H1 (cell line): Measurements from ENCODE around the gene GMFB. TPM values are rescaled to one million over a fixed set of nuclear protein-coding genes. Genes with fewer than 3 reads are reported as not detected.

Source experiments
- CTCF ChIA-PET: fragments of 300-600 bp; sonication (Branson Sonifier 250); formaldehyde crosslinking; loops from one replicate; lab custom pipeline; 2021; ENCODE audit not compliant: partially characterized antibody; lab: Charles Lee
- POLR2A ChIA-PET: fragments of 300-600 bp; sonication (Branson Sonifier 250); formaldehyde crosslinking; loops from one replicate; lab custom pipeline; 2021; ENCODE audit warnings: inconsistent platforms; ENCODE audit not compliant: partially characterized antibody; lab: Charles Lee
- DNase-seq, 2 experiments: peaks; one replicate each; pipeline versions ENCODE4 v3.0.0 to v3.0.0-alpha.2; 2010 to 2022; ENCODE audit warnings: low spot score in 2 of 2, low read depth in 1 of 2, mixed read lengths in 1 of 2
- FAIRE-seq: peaks from 2 replicates; lab custom pipeline; 2011; peaks lifted over from hg19 to GRCh38; lab: Jason Lieb, UNC
- H2AFZ ChIP-seq: 2 replicates; pipeline ENCODE4 v1.8.1; 2012; ENCODE audit warnings: low read length, inconsistent platforms
- H2AK5ac ChIP-seq: 2 replicates; pipeline ENCODE4 v1.6.1; 2013; ENCODE audit warnings: low read depth, low read length
- H2BK120ac ChIP-seq: replicated peaks from 2 replicates; pipeline ENCODE3; 2013; ENCODE audit warnings: low read depth, low read length, inconsistent platforms
- H2BK12ac ChIP-seq: 2 replicates; pipeline ENCODE4 v1.6.1; 2013; ENCODE audit warnings: low read depth, low read length
- H2BK15ac ChIP-seq: 2 replicates; pipeline ENCODE4 v1.6.1; 2013; ENCODE audit warnings: low read length
- H2BK20ac ChIP-seq: 2 replicates; pipeline ENCODE4 v1.6.1; 2013; ENCODE audit warnings: low read length
- H2BK5ac ChIP-seq: 2 replicates; pipeline ENCODE4 v1.6.1; 2013; ENCODE audit warnings: low read depth, low read length
- H3K14ac ChIP-seq: 2 replicates; pipeline ENCODE4 v1.6.1; 2013; ENCODE audit warnings: inconsistent platforms; ENCODE audit not compliant: insufficient read length
- H3K18ac ChIP-seq: 2 replicates; pipeline ENCODE4 v1.6.1; 2013; ENCODE audit warnings: low read length; ENCODE audit errors: extremely low read depth
- H3K23ac ChIP-seq: 2 replicates; pipeline ENCODE4 v1.6.1; 2013; ENCODE audit warnings: inconsistent platforms; ENCODE audit not compliant: insufficient read length
- H3K23me2 ChIP-seq: 2 replicates; pipeline ENCODE4 v1.6.1; 2013; ENCODE audit warnings: low read depth, low read length
- H3K27ac ChIP-seq: 2 replicates; pipeline ENCODE4 v1.6.1; 2011; ENCODE audit warnings: low read depth, low read length, inconsistent platforms
- H3K27me3 ChIP-seq, 4 experiments: replicated peaks in 1 of 4; 1 replicate in 1 of 4; 2 replicates in 3 of 4; pipeline versions ENCODE4 v1.6.1 to v1.8.1; 2011 to 2013; ENCODE audit warnings: low read length in 3 of 4, mild to moderate bottlenecking in 3 of 4, inconsistent platforms in 2 of 4, mixed read lengths in 2 of 4, moderate library complexity in 1 of 4; ENCODE audit not compliant: control insufficient read depth in 3 of 4, insufficient read depth in 3 of 4; ENCODE audit errors: extremely low read depth in 1 of 4
- H3K36me3 ChIP-seq, 4 experiments: 2 replicates each; pipeline versions ENCODE4 v1.6.1 to v1.8.1; 2011 to 2013; ENCODE audit warnings: mild to moderate bottlenecking in 4 of 4, low read length in 3 of 4, moderate library complexity in 2 of 4, control low read depth in 1 of 4, inconsistent platforms in 1 of 4; ENCODE audit not compliant: insufficient read depth in 4 of 4, control insufficient read depth in 2 of 4
- H3K4ac ChIP-seq: replicated peaks from 2 replicates; pipeline ENCODE3; 2013; ENCODE audit warnings: low read length, low read depth, mixed read lengths, inconsistent platforms; ENCODE audit not compliant: insufficient read length
- H3K4me1 ChIP-seq, 4 experiments: replicated peaks in 1 of 4; 1 replicate in 1 of 4; 2 replicates in 3 of 4; pipeline versions ENCODE4 v1.6.1 to v1.8.1; 2011 to 2013; ENCODE audit warnings: low read length in 3 of 4, inconsistent platforms in 2 of 4, mixed read lengths in 1 of 4; ENCODE audit not compliant: insufficient read depth in 4 of 4, control insufficient read depth in 3 of 4
- H3K4me2 ChIP-seq, 2 experiments: 2 replicates each; pipeline versions ENCODE4 v1.6.1 to v1.8.1; 2011 to 2013; ENCODE audit warnings: low read depth in 2 of 2, low read length in 2 of 2, control low read depth in 1 of 2, inconsistent platforms in 1 of 2, mild to moderate bottlenecking in 1 of 2; ENCODE audit not compliant: insufficient read depth in 1 of 2
- H3K4me3 ChIP-seq, 4 experiments: fragments of 200-600, 300-600 bp in 1 of 4; sonication (generic), shearing (Covaris generic), sonication (Bioruptor Twin) in 1 of 4; 2 replicates each; pipeline versions ENCODE4 v1.5.1 to v1.8.1; 2011 to 2016; ENCODE audit warnings: low read length in 4 of 4, low read depth in 3 of 4, control low read depth in 2 of 4, inconsistent platforms in 2 of 4, mild to moderate bottlenecking in 2 of 4, mixed read lengths in 1 of 4, moderate library complexity in 1 of 4; ENCODE audit not compliant: insufficient read depth in 2 of 4; ENCODE audit errors: extremely low read depth in 1 of 4
- H3K56ac ChIP-seq: replicated peaks from 2 replicates; pipeline ENCODE3; 2013; ENCODE audit warnings: low read depth, mild to moderate bottlenecking, mixed read lengths, low read length, inconsistent platforms; ENCODE audit not compliant: insufficient read length
- H3K79me1 ChIP-seq: 2 replicates; pipeline ENCODE4 v1.6.1; 2013; ENCODE audit warnings: low read depth, low read length, control low read depth
- H3K79me2 ChIP-seq, 2 experiments: 2 replicates each; pipeline versions ENCODE4 v1.6.1 to v1.8.1; 2012 to 2013; ENCODE audit warnings: low read length in 2 of 2, mild to moderate bottlenecking in 2 of 2, inconsistent platforms in 1 of 2; ENCODE audit not compliant: insufficient read depth in 2 of 2, control insufficient read depth in 1 of 2
- H3K9ac ChIP-seq, 4 experiments: replicated peaks in 1 of 4; 1 replicate in 1 of 4; 2 replicates in 3 of 4; pipeline versions ENCODE4 v1.6.1 to v1.8.1; 2011 to 2013; ENCODE audit warnings: low read depth in 3 of 4, low read length in 3 of 4, control low read depth in 2 of 4, mild to moderate bottlenecking in 2 of 4, moderate library complexity in 2 of 4, inconsistent platforms in 1 of 4; ENCODE audit errors: extremely low read depth in 1 of 4
- H3K9me3 ChIP-seq, 2 experiments: 2 replicates each; pipeline versions ENCODE4 v1.6.1 to v1.8.1; 2012 to 2013; ENCODE audit warnings: mild to moderate bottlenecking in 2 of 2, moderate library complexity in 2 of 2, control low read depth in 1 of 2, inconsistent platforms in 1 of 2, low read depth in 1 of 2, low read length in 1 of 2, mixed read lengths in 1 of 2; ENCODE audit not compliant: insufficient read depth in 2 of 2
- H4K20me1 ChIP-seq, 2 experiments: replicated peaks in 1 of 2; 2 replicates each; pipeline versions ENCODE3 to v1.8.1; 2011 to 2013; ENCODE audit warnings: inconsistent platforms in 2 of 2, low read length in 2 of 2, mild to moderate bottlenecking in 1 of 2; ENCODE audit not compliant: insufficient read depth in 2 of 2, control insufficient read depth in 1 of 2
- H4K5ac ChIP-seq: 2 replicates; pipeline ENCODE4 v1.6.1; 2013; ENCODE audit warnings: low read length, low read depth, mixed read lengths, inconsistent platforms; ENCODE audit not compliant: insufficient read length
- H4K8ac ChIP-seq: 2 replicates; pipeline ENCODE4 v1.8.0; 2013; ENCODE audit warnings: mild to moderate bottlenecking, moderate library complexity, low read length, inconsistent platforms; ENCODE audit not compliant: insufficient read depth; ENCODE audit errors: extremely low read depth
- H4K91ac ChIP-seq: replicated peaks from 2 replicates; pipeline ENCODE3; 2013; ENCODE audit warnings: low read length, mixed read lengths, inconsistent platforms; ENCODE audit not compliant: insufficient read length
- BACH1 ChIP-seq: IDR thresholded peaks from 2 replicates; pipeline ENCODE4 v1.6.1; 2012; ENCODE audit warnings: low read length, improper control_type of control experiment
- BCL11A ChIP-seq, 2 experiments: IDR thresholded peaks; one replicate each; pipeline ENCODE4 v1.6.1; 2011; ENCODE audit warnings: low read depth in 2 of 2, low read length in 2 of 2, mild to moderate bottlenecking in 2 of 2
- MAFK ChIP-seq: IDR thresholded peaks from 2 replicates; pipeline ENCODE4 v1.6.1; 2012; ENCODE audit warnings: low read depth, mild to moderate bottlenecking, improper control_type of control experiment, low read length
- POLR2AphosphoS5 ChIP-seq: IDR thresholded peaks from 2 replicates; pipeline ENCODE4 v1.6.1; 2011; ENCODE audit warnings: low read depth, low read length
- WGBS, 2 experiments: shearing (Covaris generic) in 1 of 2; methylation state at CpG; one replicate each; pipeline versions ENCODE4 v1.1.6 to v1.1.7; 2013 to 2015; ENCODE audit warnings: low lambda C conversion rate in 2 of 2, mixed read lengths in 2 of 2, inconsistent platforms in 1 of 2, low coverage in 1 of 2, missing lambda C conversion rate in 1 of 2; ENCODE audit not compliant: insufficient replicate concordance in 2 of 2, insufficient coverage in 1 of 2, insufficient read length in 1 of 2; ENCODE audit errors: extremely low coverage in 1 of 2, missing lambda C conversion rate in 1 of 2; 5-methylcytosine and 5-hydroxymethylcytosine counted together
- polyA plus RNA-seq, 7 experiments: library from polyadenylated mRNA; depleted of rRNA in 3 of 7; stranded (reverse) in 5 of 7; unstranded in 2 of 7; fragments of >200 nt in 5 of 7; fragments of 200-250 nt in 2 of 7; gene quantifications; 1 replicate in 5 of 7; 2 replicates in 1 of 7; 4 replicates in 1 of 7; pipeline versions ENCODE4 v1.2.1 to v1.2.3, GENCODE V29; 2011 to 2013; ENCODE audit warnings: missing spikeins in 2 of 7, mixed read lengths in 2 of 7
- total RNA-seq: library from RNA; stranded (reverse); fragmentation: NEBNext Ultra II Directional; extraction: Animal tissue kit (Norgen Biotek cat#: 25700); gene quantifications from 2 replicates; pipeline ENCODE4 v1.2.1, GENCODE V29; 2021

The GMFB gene
- total and polyA plus RNA-seq, 2 of the 8 experiments (the other 6 are each of a cell fraction or from before 2014, with no cell fraction given), result 17.9 to 77.3 TPM

- H3K27me3 ChIP-seq, result no peaks in the 10 kb centered on the region
- H3K14ac ChIP-seq, result no peak overlapping the region
- H4K5ac ChIP-seq, result no peak overlapping the region
- no peak overlapping the region for H2BK20ac ChIP-seq
- ChIA-PET POLR2A (interaction anchor here (0.6 kb wide), 1 partner anchor 136 kb away, joined by 3 read pairs; the partner anchor contains the start of gene CDKN3), CTCF (interaction anchor here (0.6 to 1.7 kb wide), 8 partner anchors 9 to 245 kb away, joined by 3 to 6 read pairs (median 4); no protein-coding TSS in a partner anchor)
- no peaks in the 10 kb centered on the region for H3K79me1 ChIP-seq
- no peak overlapping the region for H4K91ac ChIP-seq
- H3K23ac ChIP-seq, result no peak overlapping the region
- peaks cover 0 to 3% (median 0%) of the 10 kb centered on the region in 4 experiments; a peak in 1 of 7 replicates for H3K4me1 ChIP-seq
- DNase-seq (no peak), FAIRE-seq (no peak)
- H4K8ac ChIP-seq, result no peak overlapping the region
- H3K4me3 ChIP-seq, result no peak overlapping the region
- H2BK5ac ChIP-seq, result no peak overlapping the region
- no peaks in the 10 kb centered on the region for H3K9me3 ChIP-seq
- 80% methylated on average over 1 of the region's 1 CpG; no CpG with 5 or more reads in 1 of the 2 experiments for WGBS, 2 experiments
- H3K4me2 ChIP-seq, result no peak overlapping the region
- H3K18ac ChIP-seq, result no peak overlapping the region
- no peak overlapping the region for H3K27ac ChIP-seq
- no peak overlapping the region for H2BK15ac ChIP-seq
- H2AK5ac ChIP-seq, result no peak overlapping the region; the same call in 1 of the 2 replicates
- no peak overlapping the region for H2AFZ ChIP-seq
- H3K79me2 ChIP-seq, result no peaks in the 10 kb centered on the region
- no peaks in the 10 kb centered on the region for H3K23me2 ChIP-seq
- peaks cover 0 to 11% (median 2%) of the 10 kb centered on the region in 4 experiments; a peak in 4 of 8 replicates for H3K36me3 ChIP-seq
- no peak overlapping the region for H3K56ac ChIP-seq
- no peak overlapping the region for H3K9ac ChIP-seq
- H2BK12ac ChIP-seq, result no peak overlapping the region
- peaks cover 0 to under 1% of the 10 kb centered on the region in 2 experiments for H4K20me1 ChIP-seq
- H3K4ac ChIP-seq, result no peak overlapping the region
- no peak overlapping the region for H2BK120ac ChIP-seq
- TF ChIP-seq BACH1 (no peak), POLR2AphosphoS5 (no peak), MAFK (no peak), BCL11A (IDR thresholded peaks at IDR 0.05; ENCODE audit: low read depth in 2 of 2, low read length in 2 of 2) (no peak)
Measured at GRCh38 chr14:54533100-54533499, 44.3 kb upstream of the GMFB start.
